ENCODE results near the gene SEMA7A. TPM values are rescaled to one million over a fixed set of nuclear protein-coding genes. Genes with fewer than 3 reads are reported as not detected.
A peak's percentile ranks its signal among the peaks of the same experiment; 100 is the strongest.

The SEMA7A gene
- total RNA-seq, 3 donors from 2014 or later: 0.80 to 1.3 (median 0.88) TPM

- no peaks in the 10 kb centered on the region for H3K36me3 ChIP-seq
- DNase-seq (ENCODE audit: low spot score in 2 of 2): no peak
- H3K4me1 ChIP-seq: peaks cover 0 to 8% of the 10 kb centered on the region in 2 donors
- no peaks in the 10 kb centered on the region for H3K9me3 ChIP-seq
- TF ChIP-seq POLR2AphosphoS5 (IDR thresholded peaks at IDR 0.05) (no peak), CTCF (IDR thresholded peaks at IDR 0.05) (no peak), POLR2A (IDR thresholded peaks at IDR 0.05) (no peak)
- H3K27me3 ChIP-seq: no peaks in the 10 kb centered on the region
- intact Hi-C loops (cut with DNase I; ENCODE audit: low total_unique reads): no loop called here
- H3K27ac ChIP-seq: no peak overlapping the region
- no peak overlapping the region for H3K4me3 ChIP-seq
Observed at GRCh38 chr15:74377831-74378766, 55.7 kb downstream of the SEMA7A start.

- intact Hi-C loops (cut with DNase I; ENCODE audit: low total_unique reads): no loop called here
- H3K4me1 ChIP-seq: peaks cover 0 to 8% of the 10 kb centered on the region in 2 donors
- no peaks in the 10 kb centered on the region for H3K36me3 ChIP-seq
- H3K27me3 ChIP-seq: no peaks in the 10 kb centered on the region
- TF ChIP-seq CTCF (IDR thresholded peaks at IDR 0.05) (no peak), POLR2AphosphoS5 (IDR thresholded peaks at IDR 0.05) (no peak), POLR2A (IDR thresholded peaks at IDR 0.05) (no peak)
- no peak overlapping the region for H3K27ac ChIP-seq
- no peaks in the 10 kb centered on the region for H3K9me3 ChIP-seq
- H3K4me3 ChIP-seq: no peak overlapping the region
- DNase-seq (ENCODE audit: low spot score in 2 of 2): peak in 1 of 2 donors; percentile 47
Observed at GRCh38 chr15:74376825-74377581, 56.8 kb downstream of the SEMA7A start.

- H3K27me3 ChIP-seq: no peaks in the 10 kb centered on the region
- intact Hi-C loops (cut with DNase I; ENCODE audit: low total_unique reads): no loop called here
- TF ChIP-seq CTCF (IDR thresholded peaks at IDR 0.05) (no peak), POLR2AphosphoS5 (IDR thresholded peaks at IDR 0.05) (no peak), POLR2A (IDR thresholded peaks at IDR 0.05) (no peak)
- peaks cover 0 to 8% of the 10 kb centered on the region in 2 donors for H3K4me1 ChIP-seq
- peak in 1 of 2 donors; percentile 6 for DNase-seq (ENCODE audit: low spot score in 2 of 2)
- H3K27ac ChIP-seq: no peak overlapping the region
- no peaks in the 10 kb centered on the region for H3K36me3 ChIP-seq
- H3K4me3 ChIP-seq: no peak overlapping the region
- no peaks in the 10 kb centered on the region for H3K9me3 ChIP-seq
Observed at GRCh38 chr15:74376226-74376625, 57.5 kb downstream of the SEMA7A start.

- Histone ChIP-seq H3K4me3 (no peak overlapping the region), H3K27ac (no peak overlapping the region), H3K4me1 (peaks cover 0 to 8% of the 10 kb centered on the region in 2 donors), H3K27me3 (no peaks in the 10 kb centered on the region), H3K9me3 (no peaks in the 10 kb centered on the region), H3K36me3 (no peaks in the 10 kb centered on the region)
- DNase-seq (ENCODE audit: low spot score in 2 of 2): peak; percentile 77
- intact Hi-C loops (cut with DNase I; ENCODE audit: low total_unique reads): no loop called here
- TF ChIP-seq CTCF (IDR thresholded peaks at IDR 0.05) (peak; percentile 37 to 87 (median 72)), POLR2A (IDR thresholded peaks at IDR 0.05) (no peak)
Observed at GRCh38 chr15:74375303-74375693, 58.5 kb downstream of the SEMA7A start.
